Fibroblast of upper back skin (primary cell): ENCODE measurements around the gene LDHB.
"Not testable (repeated sequence)": the region's sequence is repeated elsewhere in the genome, so short reads cannot be mapped to it uniquely, and the experiment has no call there.

Experiments
- DNase-seq: peaks from one replicate; pipeline ENCODE4 v3.0.0-alpha.2; 2013

LDHB gene

GRCh38 chr12:21657326-21658077, at the start of gene LDHB:
LDHB (minus strand) TSS chr12:21657842; CDS start chr12:21654671, 3,171 bp downstream.
- peak; percentile 98 for DNase-seq

DNA sequence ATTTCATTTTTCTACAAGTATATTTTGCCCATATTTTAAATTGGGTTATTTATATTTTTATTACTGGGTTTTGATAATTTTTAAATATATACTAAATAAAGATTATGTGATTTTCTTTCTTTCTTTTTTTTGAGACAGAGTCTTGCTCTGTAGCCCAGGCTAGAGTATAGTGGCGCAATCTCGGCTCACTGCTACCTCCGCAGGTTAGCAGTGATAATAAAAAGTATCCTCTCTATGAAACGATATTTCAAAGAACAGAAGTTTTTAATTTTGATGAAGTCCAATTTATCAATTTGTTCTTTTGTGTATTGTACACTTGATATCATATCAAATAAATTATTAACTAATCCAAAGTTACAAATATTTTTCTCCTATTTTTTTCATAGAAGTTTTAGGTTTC, 47.2 kb upstream of the LDHB start:
- no peak for DNase-seq

GRCh38 chr12:21699851-21700250, 42.2 kb upstream of the LDHB start:
- peak; percentile 63 for DNase-seq

DNA sequence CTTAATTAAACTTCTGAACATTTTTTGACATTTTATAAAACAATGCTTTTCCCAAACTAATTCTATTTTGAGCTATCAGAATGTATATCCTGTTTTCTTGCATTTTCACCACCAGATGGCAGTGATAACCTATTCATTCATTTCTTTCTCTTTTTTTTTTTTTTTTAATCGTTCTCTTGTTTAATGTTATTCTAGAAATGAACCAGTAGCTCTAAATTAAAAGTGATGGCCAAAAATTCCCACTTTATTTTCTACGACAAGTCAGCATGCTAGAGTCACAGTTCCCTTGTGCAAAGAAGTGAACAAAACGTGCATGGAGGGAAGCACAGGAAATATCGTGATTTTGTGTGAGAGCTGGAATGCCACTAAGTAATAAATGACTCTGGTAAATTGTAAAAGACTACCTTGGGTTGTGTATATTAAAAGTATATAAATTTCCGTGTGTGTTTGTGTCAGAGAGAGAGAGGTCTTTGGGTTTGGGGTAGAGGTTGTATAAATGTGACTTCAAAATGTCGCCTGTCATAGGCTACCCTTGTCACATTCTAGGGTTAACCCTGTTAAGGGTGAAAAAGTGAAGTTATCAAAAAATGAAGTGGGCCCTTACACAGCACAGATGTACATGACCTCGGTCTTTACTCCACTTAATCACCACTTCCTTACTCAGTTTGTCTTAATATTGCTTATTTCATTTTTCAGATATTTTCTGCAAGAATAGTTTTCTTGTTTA, 40.4 kb upstream of the LDHB start:
- peak; percentile 51 for DNase-seq

GRCh38 chr12:21696625-21697024, 39.0 kb upstream of the LDHB start:
- DNase-seq: peak; percentile 31

- DNase-seq: peak; percentile 65
Measured at GRCh38 chr12:21695986-21696385, 38.3 kb upstream of the LDHB start.

DNA sequence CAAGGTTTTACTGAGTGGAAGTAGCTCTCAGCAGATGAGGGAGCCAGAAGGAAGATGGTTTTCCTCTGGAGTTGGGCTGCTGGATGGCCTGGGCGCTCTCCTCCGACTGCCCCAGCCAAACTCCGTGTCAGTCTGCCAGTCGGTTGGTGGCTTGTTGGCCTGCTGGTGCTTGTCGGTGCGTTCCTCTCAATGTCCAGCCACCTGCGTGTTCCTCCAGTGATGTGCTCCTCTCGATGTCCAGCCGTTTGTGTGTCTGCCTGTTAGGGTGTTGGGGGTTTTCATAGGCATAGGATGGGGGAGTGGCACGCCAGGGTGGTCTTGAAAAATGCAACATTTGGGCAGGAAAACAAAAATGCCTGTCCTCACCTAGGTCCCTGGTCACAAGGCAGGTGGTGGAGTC, 37.0 kb upstream of the LDHB start:
- DNase-seq: no peak

DNA sequence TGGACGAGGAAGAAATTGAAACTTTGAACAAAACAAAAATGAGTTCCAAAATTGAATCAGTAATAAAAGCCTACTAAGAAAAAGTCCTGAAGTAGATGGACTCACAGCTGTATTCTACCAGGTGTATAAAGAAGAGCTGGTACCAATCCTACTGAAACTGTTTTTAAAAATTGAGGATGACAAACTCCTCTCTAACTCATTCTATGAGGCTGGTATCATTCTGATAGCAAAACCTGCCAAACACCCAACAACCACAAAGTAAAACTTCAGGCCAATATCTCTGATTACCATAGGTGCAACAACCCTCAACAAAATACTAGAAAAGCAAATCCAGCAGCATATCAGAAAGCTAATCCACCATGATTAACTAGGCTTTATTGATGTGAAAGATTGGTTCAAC, 33.9 kb upstream of the LDHB start:
- no peak for DNase-seq

DNA sequence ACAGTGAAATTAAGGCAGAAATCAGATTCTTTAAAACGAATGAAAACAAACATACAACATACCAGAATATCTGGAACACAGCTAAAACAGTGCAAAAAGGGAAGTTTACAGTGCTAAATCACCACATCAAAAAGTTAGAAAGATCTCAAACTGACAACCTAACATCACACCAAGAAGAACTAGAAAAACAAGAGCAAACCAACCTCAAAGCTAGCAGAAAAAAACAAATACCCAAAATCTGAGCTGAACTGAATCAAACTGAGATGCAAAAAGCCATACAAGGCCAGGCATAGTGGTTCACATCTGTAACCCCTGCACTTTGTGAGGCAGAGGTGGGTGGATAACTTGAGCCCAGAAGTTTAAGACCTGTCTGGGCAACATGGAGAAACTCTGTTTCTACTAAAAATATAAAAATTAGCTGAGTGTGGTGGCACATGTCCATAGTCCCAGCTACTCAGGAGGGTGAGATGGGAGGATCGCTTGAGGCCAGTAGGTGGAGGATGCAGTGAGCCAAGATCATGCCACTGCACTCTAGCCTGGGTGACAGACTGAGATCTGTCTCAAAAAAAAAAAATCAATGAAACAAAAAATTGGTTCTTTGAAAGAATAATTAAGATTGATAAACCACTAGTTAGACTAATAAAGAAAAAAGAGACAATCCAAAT, 33.2 kb upstream of the LDHB start:
- DNase-seq: no peak

DNA sequence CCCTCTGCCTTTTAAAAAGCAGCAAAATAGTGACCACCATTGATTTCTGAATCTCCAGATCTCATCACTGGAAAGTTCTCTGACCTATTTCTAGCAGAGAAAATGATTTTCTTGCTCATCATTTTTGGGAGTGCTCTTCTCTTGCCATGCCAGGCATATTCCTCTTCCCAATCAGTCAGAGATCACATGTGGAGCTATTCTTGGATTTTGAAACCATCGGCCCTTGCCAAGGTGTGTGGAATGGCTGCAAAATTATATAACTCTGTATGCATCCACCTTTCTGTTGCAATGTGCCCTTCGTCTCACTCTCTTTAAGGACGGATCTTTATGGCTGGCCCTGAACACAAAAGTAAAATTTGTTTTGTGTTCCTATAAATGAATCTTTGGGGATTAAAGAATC, 25.5 kb upstream of the LDHB start:
- no peak for DNase-seq

GRCh38 chr12:21678959-21679358, 21.3 kb upstream of the LDHB start:
- DNase-seq: no peak

GRCh38 chr12:21677622-21678277, 20.1 kb upstream of the LDHB start:
- no peak for DNase-seq

GRCh38 chr12:21677204-21677603, 19.6 kb upstream of the LDHB start:
- DNase-seq: no peak

DNA sequence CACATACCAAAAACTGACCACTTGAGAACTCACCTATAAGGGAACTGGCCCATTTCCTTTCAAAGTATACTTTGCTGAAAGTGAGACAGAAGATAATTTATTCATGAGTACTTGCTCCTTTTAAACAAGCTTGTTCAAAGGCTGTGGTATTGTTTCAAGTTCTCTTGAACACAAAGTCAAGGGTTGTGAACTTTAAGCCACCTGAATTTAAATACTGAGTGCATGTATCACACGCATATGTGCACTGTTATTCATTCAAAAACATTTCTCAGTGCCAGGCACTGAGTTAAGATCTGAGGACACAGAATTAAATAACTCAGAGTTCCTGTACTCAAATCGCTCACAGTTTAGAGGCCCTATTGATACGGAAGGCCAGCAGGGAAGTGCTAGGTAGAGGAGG, 19.1 kb upstream of the LDHB start:
- no peak for DNase-seq

GRCh38 chr12:21675641-21676040, 18.0 kb upstream of the LDHB start:
- DNase-seq: no peak

DNA sequence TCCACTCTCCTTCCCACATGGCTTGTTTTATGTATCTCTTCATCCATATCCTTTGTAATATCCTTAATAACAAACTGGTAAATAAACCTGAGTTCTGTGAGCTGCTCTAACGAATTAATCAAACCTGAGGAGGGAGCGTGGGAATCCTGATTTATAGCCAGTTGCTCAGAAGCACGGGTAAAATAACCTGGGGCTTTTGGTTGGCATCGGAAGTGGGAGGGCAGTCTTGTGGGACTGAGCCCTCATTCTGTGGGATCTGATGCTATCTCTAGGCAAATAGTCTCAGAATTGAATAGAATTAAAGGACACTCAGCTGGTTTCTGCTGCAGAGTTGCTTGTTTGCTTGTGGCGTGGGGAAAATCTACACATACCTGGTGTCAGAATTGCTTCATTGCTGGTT, 17.5 kb upstream of the LDHB start:
- no peak for DNase-seq

DNA sequence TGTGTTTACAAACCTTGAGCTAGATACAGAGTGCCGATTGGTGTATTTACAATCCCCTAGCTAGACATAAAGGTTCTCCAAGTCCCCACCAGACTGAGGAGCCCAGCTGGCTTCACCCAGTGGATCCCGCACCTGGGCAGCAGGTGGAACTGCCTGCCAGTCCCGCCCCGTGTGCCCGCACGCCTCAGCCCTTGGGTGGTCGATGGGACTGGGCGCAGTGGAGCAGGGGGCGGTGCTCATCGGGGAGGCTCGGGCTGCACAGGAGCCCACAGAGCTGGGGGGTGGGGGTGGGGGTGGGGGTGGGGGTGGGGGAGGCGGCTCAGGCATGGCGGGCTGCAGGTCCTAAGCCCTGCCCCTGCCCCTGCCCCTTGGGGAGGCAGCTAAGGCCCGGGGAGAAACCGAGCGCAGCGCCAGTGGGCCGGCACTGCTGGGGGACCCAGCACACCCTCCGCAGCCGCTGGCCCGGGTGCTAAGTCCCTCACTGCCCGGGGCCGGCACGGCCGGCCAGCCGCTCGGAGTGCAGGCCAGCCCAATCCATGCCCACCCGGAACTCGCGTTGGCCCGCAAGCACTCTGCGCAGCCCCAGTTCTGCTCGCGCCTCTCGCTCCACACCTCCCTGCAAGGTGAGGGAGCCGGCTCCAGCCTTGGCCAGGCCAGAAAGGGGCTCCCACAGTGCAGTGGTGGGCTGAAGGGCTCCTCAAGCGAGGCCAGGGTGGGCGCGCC, 16.3 kb upstream of the LDHB start:
- DNase-seq: not testable (repeated sequence)

DNA sequence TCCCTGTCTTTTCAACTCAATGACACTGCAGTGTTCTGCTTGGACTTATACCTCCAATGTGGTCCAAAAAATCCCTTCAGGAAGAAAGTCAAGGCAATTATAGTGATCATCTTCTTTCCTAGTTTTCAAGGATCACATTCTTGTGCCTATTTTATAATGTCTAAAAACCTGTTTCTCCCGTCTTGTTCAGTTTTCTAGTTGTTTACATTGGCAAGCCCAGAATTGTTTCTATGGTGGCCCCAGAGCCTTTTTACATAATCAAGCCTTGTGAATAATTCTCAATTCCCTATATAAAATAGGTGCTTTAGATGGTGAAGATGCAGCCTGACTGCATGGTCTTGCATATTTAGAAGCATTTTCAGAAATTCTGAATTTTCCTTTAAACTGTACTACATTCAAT, 14.5 kb upstream of the LDHB start:
- no peak for DNase-seq

- DNase-seq: peak; percentile 14
Measured at GRCh38 chr12:21666722-21667121, 9.1 kb upstream of the LDHB start.

- DNase-seq: no peak
Measured at GRCh38 chr12:21665816-21666215, 8.2 kb upstream of the LDHB start.

DNA sequence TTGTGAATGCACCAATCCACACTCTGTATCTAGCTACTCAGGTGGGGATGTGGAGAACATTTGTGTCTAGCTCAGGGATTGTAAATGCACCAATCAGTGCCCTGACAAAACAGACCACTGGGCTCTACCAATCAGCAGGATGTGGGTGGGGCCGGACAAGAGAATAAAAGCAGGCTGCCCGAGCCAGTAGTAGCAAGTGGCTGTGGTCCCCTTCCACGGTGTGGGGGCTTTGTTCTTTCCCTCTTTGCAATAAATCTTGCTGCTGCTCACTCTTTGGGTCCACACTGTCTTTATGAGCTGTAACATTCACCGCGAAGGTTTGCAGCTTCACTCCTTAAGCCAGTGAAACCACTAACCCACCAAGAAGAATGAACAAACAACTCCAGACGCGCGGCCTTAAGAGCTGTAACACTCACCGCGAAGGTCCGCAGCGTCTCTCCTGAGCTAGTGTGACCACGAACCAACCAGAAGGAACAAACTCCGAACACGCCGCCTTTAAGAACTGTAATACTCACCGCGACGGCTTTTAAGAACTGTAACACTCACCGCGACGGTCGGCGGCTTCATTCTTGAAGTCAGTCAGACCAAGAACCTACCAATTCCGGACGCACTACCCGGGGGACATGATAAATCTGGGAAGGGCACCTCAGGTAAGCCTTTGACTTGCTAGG, 4.6 kb upstream of the LDHB start:
- no peak for DNase-seq
